ENCODE results near the gene SYNE2. TPM values are rescaled to one million over a fixed set of nuclear protein-coding genes. Genes with fewer than 3 reads are reported as not detected.

The SYNE2 gene
- total and polyA plus RNA-seq, 2 of the 8 experiments (the other 6 are each of a cell fraction or from before 2014, with no cell fraction given), result 32.6 to 46.1 TPM

GRCh38 chr14:64195199-64195598, 342.4 kb downstream of the SYNE2 start:
- peaks cover 0 to 12% (median 1%) of the 10 kb centered on the region in 4 experiments; a peak in 4 of 8 replicates for H3K36me3 ChIP-seq (ENCODE audit: control insufficient read depth in 2 of 4, insufficient read depth in 4 of 4, low read length in 3 of 4)
- no peak overlapping the region for H2BK12ac ChIP-seq (ENCODE audit: low read depth, low read length)
- TF ChIP-seq HDAC6 (IDR thresholded peaks at IDR 0.05; ENCODE audit: low read depth, low read length) (no peak), SIN3A (conservative IDR thresholded peaks at IDR 0.05 in 1 of 2, IDR thresholded peaks at IDR 0.05 in 1 of 2; ENCODE audit: low read depth in 1 of 2, low read length in 2 of 2) (no peak), KDM1A (IDR thresholded peaks at IDR 0.05; ENCODE audit: borderline replicate concordance, low read length) (no peak), POU5F1 (IDR thresholded peaks at IDR 0.05; ENCODE audit: low read depth, low read length) (no peak), SP4 (IDR thresholded peaks at IDR 0.05; ENCODE audit: low read length) (no peak), CREB1 (IDR thresholded peaks at IDR 0.05) (no peak), MAFK (IDR thresholded peaks at IDR 0.05; ENCODE audit: low read depth, low read length) (no peak), RNF2 (IDR thresholded peaks at IDR 0.05; ENCODE audit: borderline replicate concordance, low read depth, low read length, missing control alignments, poor library complexity, severe bottlenecking) (no peak), CHD2 (IDR thresholded peaks at IDR 0.05; ENCODE audit: low read length) (no peak), POLR2A (IDR thresholded peaks at IDR 0.05; ENCODE audit: control extremely low read depth in 1 of 2, low read depth in 2 of 2, low read length in 2 of 2) (no peak), SIRT6 (IDR thresholded peaks at IDR 0.05; ENCODE audit: low read length) (no peak), SAP30 (IDR thresholded peaks at IDR 0.05; ENCODE audit: insufficient read depth, insufficient replicate concordance, low read length) (no peak), TAF1 (IDR thresholded peaks at IDR 0.05; ENCODE audit: low read depth, low read length) (no peak)
- TF ChIP-seq, protein P1, sequence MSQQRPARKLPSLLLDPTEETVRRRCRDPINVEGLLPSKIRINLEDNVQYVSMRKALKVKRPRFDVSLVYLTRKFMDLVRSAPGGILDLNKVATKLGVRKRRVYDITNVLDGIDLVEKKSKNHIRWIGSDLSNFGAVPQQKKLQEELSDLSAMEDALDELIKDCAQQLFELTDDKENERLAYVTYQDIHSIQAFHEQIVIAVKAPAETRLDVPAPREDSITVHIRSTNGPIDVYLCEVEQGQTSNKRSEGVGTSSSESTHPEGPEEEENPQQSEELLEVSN (IDR thresholded peaks at IDR 0.05), result no peak

More at GRCh38 chr14:64195199-64195598, 342.4 kb downstream of the SYNE2 start:
- Histone ChIP-seq H3K18ac (ENCODE audit: extremely low read depth, low read length) (no peak overlapping the region), H3K56ac (replicated peaks; ENCODE audit: insufficient read length, low read depth, low read length) (no peak overlapping the region), H2BK20ac (ENCODE audit: low read length) (no peak overlapping the region), H3K4me2 (ENCODE audit: insufficient read depth in 1 of 2, low read depth in 2 of 2, low read length in 2 of 2) (no peak overlapping the region), H3K9me3 (ENCODE audit: insufficient read depth in 2 of 2, low read depth in 1 of 2, low read length in 1 of 2) (no peaks in the 10 kb centered on the region), H2BK15ac (ENCODE audit: low read length) (no peak overlapping the region), H4K5ac (ENCODE audit: insufficient read length, low read depth, low read length) (no peak overlapping the region), H3K4me1 (replicated peaks in 1 of 4; ENCODE audit: control insufficient read depth in 3 of 4, insufficient read depth in 4 of 4, low read length in 3 of 4) (peaks cover 9 to 24% (median 16%) of the 10 kb centered on the region in 4 experiments), H4K20me1 (replicated peaks in 1 of 2; ENCODE audit: control insufficient read depth in 1 of 2, insufficient read depth in 2 of 2, low read length in 2 of 2) (no peaks in the 10 kb centered on the region), H2AK5ac (ENCODE audit: low read depth, low read length) (no peak overlapping the region), H3K79me1 (ENCODE audit: low read depth, low read length) (no peaks in the 10 kb centered on the region; the same call in 1 of the 2 replicates), H3K27ac (ENCODE audit: low read depth, low read length) (no peak overlapping the region), H3K4me3 (ENCODE audit: extremely low read depth in 1 of 4, insufficient read depth in 2 of 4, low read depth in 3 of 4, low read length in 4 of 4) (no peak overlapping the region), H4K8ac (ENCODE audit: extremely low read depth, insufficient read depth, low read length) (no peak overlapping the region), H2AFZ (ENCODE audit: low read length) (no peak overlapping the region), H3K4ac (replicated peaks; ENCODE audit: insufficient read length, low read depth, low read length) (no peak overlapping the region), H3K79me2 (ENCODE audit: control insufficient read depth in 1 of 2, insufficient read depth in 2 of 2, low read length in 2 of 2) (peaks cover 0 to 5% of the 10 kb centered on the region in 2 experiments; a peak in 1 of 4 replicates), H3K23ac (ENCODE audit: insufficient read length) (no peak overlapping the region), H3K9ac (replicated peaks in 1 of 4; ENCODE audit: extremely low read depth in 1 of 4, low read depth in 3 of 4, low read length in 3 of 4) (no peak overlapping the region), H3K23me2 (ENCODE audit: low read depth, low read length) (no peaks in the 10 kb centered on the region), H2BK120ac (replicated peaks; ENCODE audit: low read depth, low read length) (no peak overlapping the region), H3K27me3 (replicated peaks in 1 of 4; ENCODE audit: control insufficient read depth in 3 of 4, extremely low read depth in 1 of 4, insufficient read depth in 3 of 4, low read length in 3 of 4) (no peaks in the 10 kb centered on the region), H2BK5ac (ENCODE audit: low read depth, low read length) (no peak overlapping the region), H4K91ac (replicated peaks; ENCODE audit: insufficient read length, low read length) (no peak overlapping the region), H3K14ac (ENCODE audit: insufficient read length) (no peak overlapping the region)
- FAIRE-seq, result no peak
- ChIA-PET CTCF (ENCODE audit: partially characterized antibody) (interaction anchor here (0.5 to 1.5 kb wide), 4 partner anchors 9 to 978 kb away, joined by 4 to 5 read pairs (median 4); no protein-coding TSS in a partner anchor), POLR2A (ENCODE audit: partially characterized antibody) (interaction anchor here (0.6 to 2.8 kb wide), 3 partner anchors 9 to 65 kb away, joined by 3 to 13 read pairs (median 4); no protein-coding TSS in a partner anchor)
- DNase-seq (ENCODE audit: low read depth in 1 of 2, low spot score in 2 of 2), result no peak
- WGBS, 2 experiments (ENCODE audit: extremely low coverage in 1 of 2, insufficient coverage in 1 of 2, insufficient read length in 1 of 2, insufficient replicate concordance in 2 of 2, low coverage in 1 of 2, low lambda C conversion rate in 2 of 2, missing lambda C conversion rate in 1 of 2), result 87% methylated on average over 2 of the region's 2 CpGs; no CpG with 5 or more reads in 1 of the 2 experiments

Measured in H1 (cell line).